H4 (cell line): ENCODE data around the gene TPK1. TPM values are rescaled to one million over a fixed set of nuclear protein-coding genes. Genes with fewer than 3 reads are reported as not detected.
"Not testable (repeated sequence)": the region's sequence is repeated elsewhere in the genome, so short reads cannot be mapped to it uniquely, and the experiment has no call there.

Experiments used
- DNase-seq: peaks from one replicate; pipeline ENCODE4 v3.0.0-alpha.2; 2015; ENCODE audit warnings: low spot score
- total RNA-seq: library from RNA; depleted of rRNA; stranded (reverse); fragments of >200 nt; shearing (Covaris generic); gene quantifications from 2 replicates; pipeline ENCODE4 v1.2.3, GENCODE V29; 2014

The TPK1 gene
- total RNA-seq, 1 experiment from 2014 or later: 6.5 TPM

DNA sequence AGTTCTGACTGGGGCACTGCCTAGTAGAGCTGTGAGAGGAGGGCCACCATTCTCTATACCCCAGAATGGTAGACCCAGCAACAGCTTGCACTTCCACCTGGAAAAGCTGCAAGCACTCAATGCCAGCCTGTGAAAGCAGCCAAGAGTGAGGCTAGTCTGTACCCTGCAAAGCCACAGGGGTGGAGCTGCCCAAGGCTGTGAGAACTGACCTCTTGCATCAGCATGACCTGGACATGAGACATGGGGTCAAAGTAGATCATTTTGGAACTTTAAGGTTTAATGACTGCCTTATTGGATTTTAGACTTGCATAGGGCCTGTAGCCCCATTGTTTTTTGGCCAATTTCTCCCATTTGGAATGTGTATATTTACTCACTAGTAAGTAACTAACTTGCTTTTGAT, 206.3 kb downstream of the TPK1 start:
- no peak for DNase-seq

DNA sequence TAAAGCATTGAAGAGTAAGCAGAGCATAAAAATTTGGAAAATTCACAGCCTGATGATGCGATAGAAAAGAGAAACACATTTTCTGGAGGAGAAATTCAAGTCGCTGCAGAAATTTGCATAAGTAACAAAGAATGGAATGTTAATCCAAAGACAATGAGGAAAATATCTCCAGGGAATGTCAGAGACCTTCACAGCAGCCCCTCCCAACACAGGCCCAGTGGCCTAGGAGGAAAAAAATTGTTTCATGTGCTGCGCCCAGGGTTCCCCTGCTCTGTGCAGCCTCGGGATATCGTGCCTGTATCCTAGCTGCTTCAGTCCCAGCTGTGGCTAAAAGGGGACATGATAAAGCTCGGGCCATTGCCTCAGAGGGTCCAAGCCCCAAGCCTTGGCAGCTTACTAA, 206.8 kb downstream of the TPK1 start:
- no peak for DNase-seq

DNA sequence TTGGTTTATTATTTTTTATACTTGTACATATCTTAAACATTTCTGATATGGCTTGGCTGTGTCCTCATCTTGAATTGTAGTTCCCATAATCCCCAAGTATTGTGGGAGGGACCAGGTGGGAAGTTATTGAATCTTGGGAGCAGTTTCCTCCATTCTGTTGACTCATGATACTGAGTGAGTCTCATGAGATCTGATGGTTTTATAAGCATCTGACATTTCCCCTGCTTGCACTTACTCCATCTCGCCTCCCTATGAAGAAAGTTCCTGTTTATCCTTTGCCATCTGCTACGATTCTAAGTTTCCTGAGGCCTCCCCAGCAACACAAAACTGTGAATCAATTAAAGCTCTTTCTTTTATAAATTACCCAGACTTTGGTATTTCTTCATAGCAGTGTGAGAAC, 207.7 kb downstream of the TPK1 start:
- peak; percentile 5 for DNase-seq

DNA sequence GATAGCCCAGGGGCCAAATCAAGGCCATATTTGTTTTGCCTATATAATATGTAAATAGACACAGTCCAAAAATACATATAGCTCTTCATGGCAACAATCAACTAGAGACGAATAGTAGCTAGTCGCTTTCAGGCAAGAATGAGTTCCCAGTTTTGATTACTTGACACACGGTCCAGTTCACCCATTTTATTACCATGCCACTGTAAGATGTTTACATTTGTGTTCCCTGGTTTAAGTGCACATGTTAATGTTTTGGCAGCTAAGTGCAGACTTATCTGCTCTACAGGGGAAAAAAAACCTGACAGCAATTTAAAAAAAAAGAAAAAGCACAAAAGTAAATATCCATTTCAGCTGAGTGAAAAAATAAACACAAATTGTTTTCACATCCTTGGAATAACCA, 213.1 kb downstream of the TPK1 start:
- DNase-seq: peak; percentile 25

DNA sequence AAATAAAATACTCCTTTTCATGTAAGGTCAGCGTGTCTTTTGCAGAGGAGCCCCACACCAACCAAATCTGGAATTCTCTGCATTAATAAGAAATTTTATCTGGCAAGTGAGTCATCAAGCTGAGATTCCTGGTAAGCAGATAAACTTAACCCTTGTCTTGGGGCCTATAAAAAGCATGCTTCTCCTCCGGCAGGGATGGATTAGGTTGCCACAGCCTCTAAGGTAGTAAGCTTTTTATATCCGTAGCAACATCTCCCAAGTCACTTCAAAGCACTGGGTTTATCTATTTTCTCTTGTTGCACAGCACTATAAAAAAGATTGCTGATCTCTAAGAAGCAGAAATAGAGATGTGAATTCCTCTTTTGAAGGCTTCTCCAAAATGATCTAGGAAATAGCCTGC, 229.6 kb downstream of the TPK1 start:
- DNase-seq: no peak

DNA sequence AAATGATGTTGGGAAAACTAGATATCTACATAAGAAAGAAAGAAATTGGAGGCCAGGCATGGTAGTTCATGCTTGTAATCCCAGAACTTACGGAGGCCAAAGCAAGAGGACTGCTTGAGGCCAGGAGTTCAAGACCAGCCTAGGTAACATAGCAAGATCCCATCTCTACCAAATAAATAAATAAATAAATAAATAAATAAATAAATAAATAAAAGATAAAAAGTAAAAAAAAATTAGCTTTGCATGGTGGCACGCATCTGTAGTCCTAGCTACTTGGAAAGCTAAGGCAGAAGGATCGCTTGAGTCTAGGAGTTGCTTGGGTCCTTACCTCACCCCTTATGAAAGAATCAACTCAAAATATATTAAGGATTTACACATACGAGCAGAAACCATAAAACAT, 238.9 kb downstream of the TPK1 start:
- no peak for DNase-seq

DNA sequence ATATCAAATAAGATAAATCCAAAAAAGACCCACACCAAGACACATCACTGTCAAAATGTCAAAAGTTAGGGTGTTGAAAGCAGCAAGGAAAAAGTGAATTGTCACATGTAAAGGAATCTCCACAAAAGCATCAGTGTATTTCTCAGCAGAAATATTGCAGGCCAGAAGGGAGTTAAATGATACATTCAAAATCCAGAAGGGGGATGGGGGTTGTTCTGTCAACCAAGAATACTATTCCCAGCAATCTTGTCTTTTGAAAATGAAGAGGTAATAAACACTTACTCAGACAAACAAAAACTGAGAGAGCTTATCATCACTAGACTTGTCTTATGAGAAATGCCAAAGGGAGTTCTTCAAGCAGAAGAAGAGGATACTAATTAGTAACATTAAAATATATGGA, 241.3 kb downstream of the TPK1 start:
- DNase-seq: no peak

DNA sequence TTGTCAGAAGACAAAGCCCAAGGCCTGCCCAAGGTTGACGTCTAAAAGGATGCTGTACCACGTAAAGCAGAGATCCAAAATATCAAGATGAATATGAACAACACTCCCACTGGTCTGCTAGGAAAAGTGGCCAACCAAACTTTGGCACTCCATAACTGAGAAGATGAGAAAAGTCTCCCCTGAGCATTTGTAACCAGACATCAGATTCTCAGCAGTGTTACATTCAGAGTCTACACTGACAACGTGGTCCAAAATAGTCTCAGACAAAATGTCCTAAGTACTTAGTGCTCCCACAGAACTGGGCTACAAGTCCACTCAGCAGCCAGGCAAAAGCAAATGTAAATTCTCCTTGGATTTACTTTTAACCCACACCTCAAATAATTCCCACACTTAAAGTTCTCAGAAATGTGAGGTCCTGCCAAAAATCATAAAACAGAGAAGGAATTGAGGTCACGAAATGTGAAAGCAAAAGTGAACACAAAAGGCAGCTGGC, 247.2 kb downstream of the TPK1 start:
- DNase-seq: peak; percentile 3

DNA sequence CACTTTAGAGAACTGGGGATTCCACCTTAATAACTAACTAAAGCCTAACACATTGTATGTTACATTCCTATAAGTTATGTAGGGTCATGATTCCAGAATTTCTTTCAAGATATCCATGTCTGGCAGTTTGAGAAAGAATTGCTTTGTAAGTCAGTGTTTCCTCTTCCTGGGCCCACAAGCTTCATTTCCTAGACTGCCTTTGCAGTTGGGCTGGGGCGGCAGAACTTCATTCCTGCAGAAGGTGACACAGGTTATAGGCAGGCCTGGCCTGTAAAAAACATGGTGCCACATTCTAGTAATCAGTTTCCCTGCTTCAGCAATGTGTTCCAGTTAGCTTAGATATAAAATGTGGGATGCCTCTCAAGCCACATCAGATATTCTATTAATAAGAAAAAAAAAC, 248.2 kb downstream of the TPK1 start:
- no peak for DNase-seq

DNA sequence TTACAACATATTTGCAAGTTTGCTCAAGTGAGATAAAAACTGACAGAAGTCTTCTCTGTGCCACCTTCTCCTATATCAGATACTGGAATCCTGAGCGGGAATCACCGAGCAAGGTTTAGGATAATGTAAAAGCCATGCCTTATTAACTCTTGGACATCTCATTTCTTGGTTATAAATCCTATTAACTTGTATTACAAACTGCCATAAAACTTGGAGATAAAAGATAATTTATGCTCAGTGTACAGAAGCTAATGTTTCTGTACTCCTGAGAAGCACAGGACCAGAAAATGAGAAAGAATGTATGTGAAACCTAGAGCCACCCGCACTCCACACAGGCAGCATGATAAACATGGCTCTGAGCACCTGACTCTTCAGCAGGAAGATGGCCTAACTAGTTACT, 251.1 kb downstream of the TPK1 start:
- no peak for DNase-seq

DNA sequence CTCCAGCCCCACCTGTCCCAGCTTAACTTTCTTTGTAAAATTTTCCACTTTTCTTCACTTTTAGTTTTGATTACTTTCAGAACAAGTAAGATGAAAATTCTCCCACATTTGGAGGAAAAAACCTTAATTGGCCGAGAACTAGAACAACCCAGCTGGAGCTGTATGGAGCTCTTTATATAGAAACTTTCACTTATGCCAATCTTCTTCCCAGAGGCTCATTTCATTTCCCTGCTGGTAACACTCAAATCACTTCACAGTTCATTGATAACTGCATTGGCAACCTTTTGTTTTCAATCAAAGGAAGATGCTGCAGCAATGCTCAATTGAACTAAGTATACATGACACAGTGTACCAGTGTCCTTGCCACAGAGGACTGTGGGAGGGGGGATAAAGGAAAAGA, 256.2 kb downstream of the TPK1 start:
- DNase-seq: no peak

DNA sequence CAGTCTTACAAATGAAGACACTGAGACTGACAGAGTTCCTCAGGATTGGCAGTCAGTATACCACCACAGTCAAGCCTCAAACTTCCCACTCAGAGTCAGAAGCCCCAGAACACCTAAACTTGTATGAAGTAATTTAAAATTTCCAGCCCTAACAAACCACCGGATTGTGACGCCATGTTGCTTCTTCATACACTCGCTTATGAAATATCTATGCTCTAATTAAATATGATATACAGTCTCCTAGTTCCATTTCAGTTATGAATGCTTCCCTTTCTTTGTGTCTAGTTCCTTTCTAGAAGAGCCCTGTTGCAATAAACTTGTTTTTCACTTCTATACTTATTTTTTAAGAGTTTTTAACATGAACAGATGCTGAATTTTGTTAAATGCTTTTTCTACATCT, 260.4 kb downstream of the TPK1 start:
- DNase-seq: no peak

DNA sequence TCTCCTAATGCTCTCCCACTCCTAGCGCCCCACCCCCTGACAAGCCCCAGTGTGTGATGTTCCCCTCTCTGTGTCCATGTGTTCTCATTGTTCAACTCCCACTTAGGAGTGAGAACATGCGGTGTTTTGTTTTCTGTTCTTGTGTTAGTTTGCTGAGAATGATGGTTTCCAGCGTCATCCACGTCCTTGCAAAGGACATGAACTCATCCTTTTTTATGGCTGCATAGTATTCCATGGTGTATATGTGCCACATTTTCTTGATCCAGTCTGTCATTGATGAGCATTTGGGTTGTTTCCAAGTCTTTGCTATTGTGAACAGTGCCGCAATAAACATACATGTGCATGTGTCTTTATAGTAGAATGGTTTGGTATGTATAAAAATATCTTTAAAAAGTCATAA, 261.1 kb downstream of the TPK1 start:
- DNase-seq: not testable (repeated sequence)

DNA sequence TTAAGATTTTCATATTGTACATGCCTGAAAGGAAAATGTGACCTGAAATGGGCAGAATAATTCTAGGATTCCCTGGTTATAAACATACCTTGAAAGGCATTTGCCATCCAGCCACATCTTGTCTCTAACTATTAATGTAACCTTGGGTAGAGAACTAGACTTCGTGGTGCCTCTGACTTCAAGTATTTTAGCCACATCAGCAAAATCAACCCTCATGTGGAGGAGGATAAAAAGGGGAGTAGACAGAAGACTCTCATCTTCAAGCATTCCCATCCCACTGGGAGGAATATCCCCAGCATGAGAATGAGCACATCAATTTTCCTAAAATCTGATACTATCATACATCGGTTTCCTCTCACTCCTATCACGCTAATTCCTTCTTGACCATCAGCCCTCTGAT, 267.6 kb downstream of the TPK1 start:
- no peak for DNase-seq

DNA sequence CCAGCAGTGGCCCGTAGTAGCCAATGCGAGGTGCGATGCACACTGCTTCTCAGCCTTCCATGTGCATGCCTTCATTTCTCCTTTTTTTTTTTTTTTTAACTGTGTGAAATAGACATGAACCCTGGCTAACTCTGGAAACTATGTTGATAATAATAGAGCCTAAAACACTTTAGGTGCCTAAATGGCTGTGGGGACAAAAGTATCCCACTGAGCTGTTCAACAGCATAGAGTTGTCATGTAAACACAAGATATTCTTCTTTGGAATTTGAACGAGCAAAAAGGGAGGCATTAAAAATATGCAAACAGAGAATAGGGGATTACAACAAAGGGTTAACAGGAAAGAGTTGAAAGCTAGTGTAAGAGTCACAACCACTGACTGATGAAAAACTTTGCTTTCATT, 270.3 kb downstream of the TPK1 start:
- DNase-seq: no peak

DNA sequence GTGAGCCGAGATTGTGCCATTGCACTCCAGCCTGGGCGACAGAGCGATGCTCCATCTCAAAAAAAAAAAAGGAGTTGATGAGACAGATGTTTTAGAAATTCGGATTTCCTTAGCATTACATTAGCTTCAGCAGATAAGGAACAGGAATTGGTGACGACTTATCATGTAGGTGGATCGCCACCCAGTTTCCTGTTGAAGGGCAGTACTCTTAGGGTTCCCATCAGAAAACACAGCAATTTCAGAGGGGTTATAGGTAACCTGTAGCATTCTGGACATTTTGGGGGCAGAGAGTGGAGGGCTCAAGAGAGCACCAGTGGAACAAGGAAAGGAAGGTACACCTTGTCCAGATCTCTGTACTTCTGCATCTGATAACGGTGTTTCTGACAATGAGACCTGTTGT, 286.0 kb downstream of the TPK1 start:
- no peak for DNase-seq

DNA sequence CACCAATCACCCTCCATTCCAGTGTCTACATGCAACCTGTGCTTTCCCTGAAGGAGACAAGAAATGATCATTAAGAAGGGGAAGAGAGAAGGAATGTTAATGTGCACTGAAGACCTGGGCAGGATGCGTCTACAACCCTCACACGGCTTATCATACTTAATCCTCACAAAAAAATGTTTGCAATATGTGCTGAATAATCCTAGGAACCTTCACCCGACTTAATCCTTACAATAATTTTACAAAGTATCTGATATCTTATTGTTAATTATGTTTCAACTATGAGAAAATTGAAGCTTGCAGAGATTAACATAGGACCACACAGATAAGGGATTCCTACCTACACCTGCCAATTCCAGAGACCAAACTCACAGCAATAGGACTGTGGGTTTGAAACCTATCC, 287.3 kb downstream of the TPK1 start:
- DNase-seq: no peak

DNA sequence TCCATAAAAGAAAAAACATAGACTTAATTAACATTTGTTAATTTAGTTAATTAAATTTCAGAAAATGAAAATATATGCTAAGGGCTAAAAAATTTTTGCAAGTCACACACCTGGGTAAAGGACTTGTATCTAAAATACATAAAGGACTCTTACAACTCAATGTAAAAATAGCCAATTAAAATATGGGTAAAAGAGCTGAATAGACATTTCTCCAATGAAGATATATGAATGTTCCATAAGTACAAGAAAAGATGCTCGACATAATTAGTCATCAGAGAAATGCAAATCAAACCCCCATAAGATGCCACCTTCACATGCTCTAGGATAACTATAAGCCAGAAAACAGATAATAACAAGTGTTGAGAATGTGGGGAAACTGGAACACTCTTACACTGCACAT, 288.0 kb downstream of the TPK1 start:
- DNase-seq: no peak

DNA sequence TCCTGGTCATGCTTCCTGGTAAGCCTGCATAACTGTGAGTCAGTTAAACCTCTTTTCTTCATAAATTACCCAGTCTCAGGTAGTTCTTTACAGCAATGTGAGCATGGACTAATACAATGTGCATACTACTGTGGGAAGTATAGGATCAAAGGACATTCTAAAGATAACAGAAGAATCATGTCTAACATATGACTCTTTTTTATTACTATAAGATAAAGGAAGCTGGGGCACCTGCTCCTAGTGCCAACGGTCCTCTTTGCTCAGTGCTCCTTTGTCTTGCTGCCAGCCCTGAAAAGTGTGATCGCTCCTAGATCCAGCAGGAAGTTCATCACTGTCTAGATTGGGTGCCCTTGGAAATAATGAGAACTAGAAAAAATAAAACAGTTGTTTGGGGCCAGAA, 289.1 kb downstream of the TPK1 start:
- no peak for DNase-seq

DNA sequence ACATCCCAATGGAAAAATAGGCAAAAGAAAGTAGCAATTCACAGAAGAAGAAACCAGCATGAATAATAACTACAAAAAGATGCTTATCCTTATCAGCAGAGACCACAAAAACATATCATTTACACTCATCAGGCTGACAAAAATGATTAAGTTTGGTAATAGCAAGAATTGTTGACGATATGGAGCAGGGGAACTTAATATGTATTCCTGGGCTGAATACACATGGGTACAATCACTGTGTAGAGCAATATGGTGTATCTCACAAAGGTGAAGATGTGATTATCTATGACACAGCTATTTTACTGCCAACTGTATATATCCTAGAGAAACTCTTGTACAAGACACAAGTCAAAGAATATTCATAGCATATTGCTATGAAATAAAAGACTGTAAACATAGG, 290.5 kb downstream of the TPK1 start:
- DNase-seq: no peak

DNA sequence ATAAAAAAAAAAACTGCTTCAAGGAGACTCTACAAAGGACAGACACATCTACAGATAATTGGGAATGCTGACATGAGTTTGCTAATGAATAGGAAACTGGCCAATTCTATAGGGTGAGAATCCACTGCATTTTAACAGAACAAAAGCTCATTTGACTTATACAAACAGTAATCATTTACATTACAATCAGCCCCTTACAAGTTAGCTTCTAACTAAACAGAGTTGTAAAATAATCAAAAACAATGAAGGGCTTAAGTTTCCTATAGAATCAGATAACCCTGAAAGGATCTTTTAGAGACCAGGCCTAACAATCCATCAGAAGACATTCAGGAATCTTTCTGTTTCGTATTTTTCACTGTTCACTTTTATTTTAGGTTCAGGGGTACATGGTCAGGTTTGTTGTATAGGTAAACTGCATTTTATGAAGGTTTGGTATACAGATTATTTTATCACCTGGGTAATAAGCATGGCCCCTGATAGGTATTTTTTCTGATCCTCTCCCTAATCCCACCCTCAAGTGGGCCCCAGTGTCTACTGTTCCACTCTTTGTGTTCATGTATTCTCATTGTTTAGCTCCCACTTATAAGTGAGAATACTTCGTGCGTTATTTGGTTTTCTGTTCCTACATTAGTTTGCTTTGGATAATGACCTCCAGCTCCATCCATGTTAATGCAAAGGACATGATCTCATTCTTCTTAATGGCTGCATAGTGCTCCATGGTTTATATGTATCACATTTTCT, 301.0 kb downstream of the TPK1 start:
- no peak for DNase-seq

DNA sequence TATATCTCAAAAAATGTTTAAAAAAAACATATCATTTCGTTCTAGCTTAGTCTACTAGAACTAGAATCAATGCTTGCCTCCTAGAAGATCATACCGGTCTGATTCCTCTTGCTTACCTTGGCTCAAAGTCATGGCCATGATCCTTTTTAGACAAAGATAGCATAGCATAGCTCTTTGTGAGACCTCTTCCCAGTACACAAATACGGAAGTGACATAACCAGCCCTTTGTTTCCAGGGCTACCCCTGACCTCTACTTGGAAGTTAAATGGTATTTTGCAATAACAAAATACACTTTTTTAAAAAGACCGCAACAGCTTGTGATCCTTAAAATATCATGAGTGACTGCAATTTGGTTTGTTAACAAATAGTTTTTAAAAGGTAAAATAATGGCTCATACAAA, 301.7 kb downstream of the TPK1 start:
- DNase-seq: no peak

DNA sequence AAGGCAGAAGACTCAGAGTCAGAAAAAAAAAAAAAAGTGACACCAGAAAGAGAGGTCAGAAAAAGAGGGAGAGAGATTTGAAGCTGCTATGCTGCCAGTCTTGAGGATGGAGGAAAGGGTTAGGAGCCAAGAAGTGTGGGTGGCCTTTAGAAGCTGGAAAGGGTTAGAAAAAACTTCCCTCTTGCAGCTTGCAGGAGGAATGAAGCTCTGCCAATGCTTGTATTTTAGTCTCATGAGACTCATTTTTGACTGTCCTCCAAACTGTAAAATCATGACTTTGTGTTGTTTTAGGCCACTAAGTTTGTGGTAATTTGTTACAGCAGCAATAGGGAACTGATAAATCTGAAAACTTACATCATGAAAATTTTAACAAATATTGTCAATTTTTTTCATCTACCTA, 304.7 kb downstream of the TPK1 start:
- no peak for DNase-seq

DNA sequence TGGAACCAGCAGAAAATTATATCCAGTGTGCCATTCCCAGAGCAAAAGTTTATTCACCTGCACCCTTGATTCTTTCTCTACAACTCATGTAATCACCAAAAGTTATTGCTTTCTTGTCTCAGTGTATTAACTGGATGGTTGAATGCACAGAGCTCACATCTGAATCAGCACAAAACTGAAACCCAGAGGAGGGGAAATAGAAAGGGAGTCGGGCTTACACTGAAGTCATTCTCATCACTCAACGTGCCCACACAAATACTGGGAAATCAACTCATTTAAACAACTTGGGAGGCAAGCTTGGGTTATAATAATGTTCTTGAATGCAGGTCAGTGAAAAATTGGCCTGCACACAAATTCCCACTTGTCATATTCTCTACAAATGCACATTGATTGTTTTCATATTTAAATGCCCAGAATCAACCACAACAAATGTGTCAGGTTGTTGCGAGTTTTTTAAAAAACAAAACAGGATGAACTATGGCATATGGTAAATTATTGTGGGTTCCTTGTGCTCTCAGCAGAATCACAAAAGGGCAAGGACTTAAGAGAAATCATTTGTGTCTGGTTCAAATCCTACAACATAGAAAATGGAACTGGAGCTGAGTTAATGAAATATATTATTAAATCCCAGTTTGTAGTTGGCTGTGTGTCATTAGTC, 306.5 kb downstream of the TPK1 start:
- no peak for DNase-seq
